Activated naive CD4-positive, alpha-beta T cell (primary cell): ENCODE measurements around the gene NTM.

Experiments
- DNase-seq, 4 experiments: peaks; one replicate each; lab custom pipeline; 2025; lab: John Stamatoyannopoulos, UW

NTM gene

GRCh38 chr11:131917634-131918384 lies 547.4 kb downstream of the NTM start:
- DNase-seq: no peak

DNA sequence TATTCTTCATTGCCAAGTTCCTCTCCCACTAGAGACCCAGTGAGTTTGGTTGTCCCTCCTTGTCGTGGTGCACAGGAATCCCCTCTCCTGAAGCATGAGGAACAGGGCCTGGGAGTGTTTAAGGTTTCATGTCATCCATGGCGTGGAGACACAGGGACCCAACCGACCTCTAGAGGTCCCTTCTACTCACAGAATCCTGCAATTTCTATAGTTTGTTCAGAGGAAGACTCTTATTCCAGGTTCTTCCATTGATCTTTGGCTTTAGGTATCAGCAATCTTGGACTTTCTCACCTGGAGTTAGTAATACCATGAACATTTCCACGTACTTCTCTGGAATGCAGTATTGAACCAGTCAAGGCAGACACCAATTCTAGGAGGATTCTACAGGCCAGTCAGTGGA lies 548.2 kb downstream of the NTM start:
- no peak for DNase-seq

GRCh38 chr11:131922220-131922619 lies 551.8 kb downstream of the NTM start:
- DNase-seq: no peak

DNA sequence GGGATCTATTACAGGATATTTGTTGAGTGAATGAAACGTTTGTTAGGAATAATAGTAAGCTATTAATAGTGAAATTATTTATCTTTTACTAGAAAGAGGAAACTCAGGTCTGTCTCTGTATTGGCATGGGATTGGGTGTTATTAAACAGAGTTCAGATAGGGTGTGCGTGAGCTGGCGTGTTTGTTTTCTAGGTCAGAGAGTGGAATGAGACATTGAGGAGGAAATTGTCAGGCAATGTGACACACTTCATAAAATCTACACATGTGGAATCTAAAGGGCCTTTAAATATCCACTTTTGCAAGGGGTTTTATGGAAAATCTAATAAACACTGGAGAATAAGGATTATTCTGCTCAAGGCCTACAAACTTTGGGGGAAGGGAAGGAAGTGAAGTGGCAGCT lies 552.9 kb downstream of the NTM start:
- no peak for DNase-seq

- no peak for DNase-seq
Observed at GRCh38 chr11:131924001-131924400, 553.6 kb downstream of the NTM start.

GRCh38 chr11:131924457-131925201 lies 554.2 kb downstream of the NTM start:
- DNase-seq: no peak

GRCh38 chr11:131925829-131926228 lies 555.4 kb downstream of the NTM start:
- DNase-seq: no peak

- no peak for DNase-seq
Observed at GRCh38 chr11:131928992-131929391, 558.6 kb downstream of the NTM start.

DNA sequence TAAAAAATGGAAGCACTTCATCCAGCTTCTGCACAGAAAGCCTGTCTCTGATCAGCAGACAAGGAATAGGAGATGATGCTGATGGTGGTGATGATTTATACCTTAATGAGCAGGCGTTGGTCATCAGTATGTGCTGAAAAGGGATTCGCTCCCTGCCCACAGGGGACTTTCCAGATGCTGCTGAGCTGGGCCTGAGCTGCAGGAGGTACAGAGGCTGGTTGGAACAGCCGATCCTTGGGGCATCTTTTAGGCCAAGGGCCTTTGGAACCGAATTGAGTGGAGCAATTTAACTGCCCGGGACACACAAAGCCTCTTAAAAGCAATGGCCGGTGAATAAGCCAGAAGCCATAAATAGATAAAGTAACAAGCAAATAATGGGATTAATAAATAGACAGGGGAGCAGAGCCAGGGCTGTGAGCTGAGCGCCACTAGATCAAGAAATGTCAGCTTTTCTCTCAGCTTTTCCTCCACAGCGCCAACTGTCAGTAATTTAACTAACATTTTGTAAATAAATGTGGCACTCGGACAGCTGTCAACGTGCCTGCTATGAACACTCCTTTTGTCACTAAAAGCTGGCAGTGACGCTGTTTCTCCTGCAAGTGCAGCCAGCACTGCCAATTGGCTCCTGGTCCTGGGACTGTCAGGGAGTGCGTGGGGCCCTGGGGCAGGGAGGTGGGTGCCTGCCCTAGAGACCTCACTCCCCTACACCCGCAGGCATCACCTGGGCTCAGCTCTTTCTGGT lies 562.3 kb downstream of the NTM start:
- no peak for DNase-seq

DNA sequence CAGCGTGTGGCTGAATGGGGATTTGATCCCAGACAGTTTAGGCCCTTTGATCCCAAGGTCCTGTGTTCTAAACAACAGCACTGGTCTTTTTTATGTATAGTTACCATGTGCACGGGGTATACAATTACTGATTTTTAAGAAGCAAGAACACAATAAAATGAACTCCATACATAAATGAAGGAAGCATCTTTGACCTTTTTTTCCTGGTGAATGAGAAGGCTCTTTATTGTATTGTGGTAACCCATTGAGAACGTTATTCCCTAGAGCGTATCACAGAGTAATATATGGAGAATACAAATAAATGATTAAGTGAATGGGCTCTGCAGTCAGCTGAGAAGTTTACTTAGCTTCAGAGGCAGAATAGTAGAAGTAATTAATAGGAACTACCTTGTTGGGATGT lies 563.6 kb downstream of the NTM start:
- DNase-seq: no peak

DNA sequence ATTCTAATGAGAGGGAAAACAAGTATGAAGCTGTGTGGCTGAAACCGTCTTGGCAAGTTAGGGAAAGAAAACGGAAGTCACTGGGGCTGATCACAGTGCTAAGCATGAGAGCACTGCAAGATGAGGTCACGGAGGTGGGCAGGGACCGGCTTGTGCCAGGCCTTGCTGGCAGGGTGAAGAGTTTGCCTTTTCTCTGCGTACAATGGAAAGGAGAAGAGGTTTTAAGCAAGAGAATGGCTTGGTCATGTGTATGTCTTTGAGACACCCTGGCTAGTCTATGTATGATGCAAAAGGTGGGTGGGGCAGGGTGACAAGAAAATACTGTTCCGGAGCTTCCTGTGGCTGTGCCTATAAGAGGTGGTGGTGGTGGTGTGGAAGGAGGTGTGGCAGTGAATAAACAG lies 567.9 kb downstream of the NTM start:
- no peak for DNase-seq

- no peak for DNase-seq
Observed at GRCh38 chr11:131940126-131940525, 569.7 kb downstream of the NTM start.

- no peak for DNase-seq
Observed at GRCh38 chr11:131942878-131943277, 572.5 kb downstream of the NTM start.

DNA sequence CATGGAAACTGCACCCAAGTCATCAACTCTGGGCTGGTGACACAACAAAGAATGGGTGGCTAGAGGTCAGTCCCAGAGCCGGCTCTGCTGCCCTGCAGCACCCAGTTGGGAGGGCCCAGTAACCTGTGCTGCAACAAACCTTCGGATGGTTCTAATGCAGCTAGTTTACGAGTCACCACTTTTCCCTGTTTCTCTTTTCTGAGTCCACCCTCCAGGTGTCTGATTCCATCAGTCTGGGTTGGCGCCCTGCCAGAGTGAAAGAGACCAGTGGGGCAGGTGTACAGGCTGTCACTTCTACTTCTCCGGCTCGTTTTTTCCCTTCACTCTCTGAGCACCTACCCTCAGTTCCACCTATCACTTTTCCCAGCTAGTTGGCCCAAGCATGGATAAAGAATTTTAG lies 572.9 kb downstream of the NTM start:
- no peak for DNase-seq

DNA sequence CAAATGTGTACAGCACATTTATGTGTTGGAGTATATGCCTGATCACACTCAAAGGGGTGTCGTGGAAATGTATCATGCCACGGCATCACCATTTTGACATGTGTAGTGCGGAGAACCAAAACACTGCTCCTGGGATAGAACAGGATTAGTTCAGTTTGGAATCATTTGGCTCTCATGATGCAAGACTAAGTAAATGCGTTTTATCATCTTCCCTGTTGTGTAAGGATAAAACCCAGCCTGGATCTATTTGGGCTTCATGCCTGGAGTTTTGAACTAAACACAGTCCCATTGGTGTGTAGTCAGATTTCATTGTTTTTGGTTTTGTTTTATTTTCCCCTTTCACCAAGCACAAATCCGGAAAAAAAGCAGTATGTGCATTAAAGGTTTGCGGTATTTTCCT lies 574.3 kb downstream of the NTM start:
- DNase-seq: no peak

GRCh38 chr11:131945706-131946105 lies 575.3 kb downstream of the NTM start:
- DNase-seq: no peak

DNA sequence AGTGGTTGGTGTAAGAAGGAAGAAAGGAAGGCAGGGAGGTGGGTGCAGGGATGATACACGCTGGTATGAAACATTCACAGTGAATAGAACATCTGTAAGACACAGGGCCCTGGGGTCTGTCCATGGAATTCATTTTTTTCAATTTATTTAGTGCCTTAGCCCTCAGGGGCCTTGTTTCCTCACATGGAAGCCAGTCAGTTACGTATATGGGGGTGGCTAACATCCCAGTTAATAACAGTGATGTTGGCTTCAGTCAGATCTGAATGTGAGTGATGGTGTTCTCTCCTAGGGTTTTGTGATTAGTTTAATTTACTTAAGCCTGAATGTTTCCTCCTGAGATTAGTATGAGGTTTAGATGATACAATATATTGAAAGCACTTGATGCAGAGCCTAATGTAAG lies 577.1 kb downstream of the NTM start:
- DNase-seq: no peak

DNA sequence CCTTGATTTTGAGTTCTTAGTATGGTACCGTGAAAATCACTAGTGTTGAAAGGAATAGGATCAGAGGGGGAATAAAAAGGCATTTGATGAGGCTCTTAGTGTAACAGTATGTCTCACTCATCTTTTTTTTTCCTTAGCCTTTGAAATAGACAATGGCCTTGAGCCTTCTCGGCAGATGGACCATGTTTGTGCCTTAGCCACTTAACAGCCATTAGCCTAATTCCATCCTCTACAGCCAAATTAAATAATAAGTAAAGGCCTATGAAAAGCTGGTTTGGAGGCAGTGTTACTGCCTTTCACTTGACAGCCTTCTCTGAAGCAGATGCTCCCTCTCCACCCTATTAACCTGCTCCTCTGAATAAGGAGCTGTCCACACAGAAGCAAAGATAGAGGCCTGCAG lies 580.7 kb downstream of the NTM start:
- DNase-seq: no peak

GRCh38 chr11:131954146-131954545 lies 583.7 kb downstream of the NTM start:
- DNase-seq: no peak

GRCh38 chr11:131955904-131956303 lies 585.5 kb downstream of the NTM start:
- no peak for DNase-seq

GRCh38 chr11:131957201-131957600 lies 586.8 kb downstream of the NTM start:
- no peak for DNase-seq

DNA sequence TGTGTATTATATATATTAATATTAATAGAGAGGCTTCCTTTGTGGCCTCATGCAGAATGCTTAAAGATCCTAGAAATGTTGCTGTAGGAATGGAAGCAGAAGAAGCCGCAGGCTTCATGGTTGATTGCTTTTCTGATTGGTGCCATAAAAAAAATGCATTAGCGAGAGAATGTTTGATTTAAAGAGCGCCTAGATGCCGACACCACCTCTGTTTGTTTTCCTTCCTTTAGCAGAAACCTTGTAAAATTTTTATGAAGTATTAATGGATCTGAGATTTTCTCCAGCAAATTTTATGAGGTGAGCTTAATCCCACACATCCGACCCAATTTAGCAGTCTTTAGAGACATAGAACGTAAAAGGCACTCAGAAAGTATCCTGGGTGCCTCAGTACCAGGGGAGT lies 587.5 kb downstream of the NTM start:
- DNase-seq: no peak

DNA sequence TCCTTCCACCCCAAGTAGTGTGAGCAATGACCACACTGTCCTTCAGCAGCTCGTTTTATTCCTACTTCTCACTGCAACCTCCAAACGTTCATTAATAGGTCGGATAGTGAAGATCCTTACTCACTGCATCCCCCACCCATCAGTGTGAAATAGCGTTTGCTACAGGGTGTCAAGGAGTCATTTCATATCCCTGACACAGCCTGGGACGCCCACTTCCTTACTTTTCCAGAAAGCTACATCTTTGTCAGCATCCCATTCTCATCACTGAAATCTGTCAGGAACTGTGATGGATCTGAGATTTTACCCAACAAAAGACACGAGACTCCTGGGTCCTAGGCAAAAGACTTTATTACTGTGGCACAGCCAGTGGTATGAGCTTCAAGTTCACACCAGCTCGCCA lies 592.4 kb downstream of the NTM start:
- no peak for DNase-seq
